Ecto neural progenitor cell (in vitro differentiated cells): ENCODE results near the gene HS3ST3B1.

Experiments used
- DNase-seq: peaks from one replicate; pipeline ENCODE4 v3.0.0-alpha.2; 2018; ENCODE audit warnings: low spot score

Gene HS3ST3B1

DNA sequence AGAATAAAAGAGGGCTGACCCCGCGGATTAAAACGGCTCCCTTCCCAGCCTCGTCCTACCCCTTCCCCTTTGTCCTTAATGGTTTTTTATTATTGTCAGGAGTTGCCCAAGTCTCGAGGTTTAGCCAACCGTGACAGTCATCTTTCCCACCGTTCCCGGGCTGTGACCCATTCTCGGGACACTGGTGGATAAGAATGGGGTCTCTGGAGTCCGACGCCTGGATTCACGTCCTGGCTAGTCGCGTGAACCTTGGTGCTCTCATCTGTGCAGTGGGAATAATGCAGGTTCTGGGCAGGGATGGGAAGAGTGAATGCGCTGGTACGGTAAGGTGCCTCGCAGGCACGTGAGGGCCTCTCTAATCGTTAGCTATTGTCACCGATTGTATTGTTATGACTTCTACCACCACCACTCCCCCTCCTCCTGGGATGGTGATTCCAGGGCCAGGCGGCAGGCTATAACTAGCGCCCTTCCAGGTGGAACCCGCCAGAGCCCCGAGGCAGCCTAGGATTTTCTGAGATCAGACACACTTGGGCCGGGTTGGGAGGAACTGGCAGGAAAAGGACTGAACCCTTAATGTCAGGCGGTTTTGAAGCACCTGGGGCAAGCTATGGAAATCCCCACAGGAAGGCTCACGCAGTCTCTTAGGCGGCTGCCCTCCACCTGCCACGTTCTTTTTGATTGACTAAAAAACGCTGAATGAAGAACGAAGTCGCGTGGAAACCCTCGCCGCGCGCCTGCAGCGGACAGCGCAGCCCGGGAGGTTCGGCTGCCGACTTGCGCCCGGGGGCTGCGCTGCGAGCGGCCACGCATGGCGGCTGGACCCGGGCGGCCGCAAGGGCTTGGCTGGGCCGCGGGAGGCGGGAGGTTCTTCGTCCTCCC, 2.7 kb downstream of the HS3ST3B1 start:
- peak; percentile 67 for DNase-seq

- peak; percentile 63 for DNase-seq
These were observed 3.4 kb downstream of the HS3ST3B1 start for GRCh38 chr17:14304222-14304772.

GRCh38 chr17:14304773-14305517, 4.1 kb downstream of the HS3ST3B1 start:
- DNase-seq = peak; percentile 58

- DNase-seq = peak; percentile 24
These were observed 5.1 kb downstream of the HS3ST3B1 start for GRCh38 chr17:14305785-14306496.

DNA sequence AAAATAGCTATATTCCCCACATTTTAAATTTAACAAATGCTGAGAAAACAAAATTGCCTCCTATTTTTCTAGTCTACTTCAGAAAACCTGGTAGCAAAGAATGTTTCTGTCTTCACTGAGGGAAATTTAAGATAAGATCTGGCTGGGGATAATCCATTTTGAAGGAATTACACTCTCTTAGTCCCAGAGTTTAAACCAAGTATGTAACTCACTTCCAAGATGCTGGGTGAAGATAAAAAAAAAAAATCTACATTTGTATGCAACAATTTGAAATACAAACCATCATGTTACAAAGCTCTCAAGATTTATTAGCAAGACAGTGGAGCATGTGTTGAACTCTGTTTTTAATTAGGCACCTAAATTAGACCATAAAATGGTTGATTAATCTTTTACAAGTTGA, 5.7 kb downstream of the HS3ST3B1 start:
- DNase-seq = no peak

GRCh38 chr17:14307560-14308024, 6.7 kb downstream of the HS3ST3B1 start:
- DNase-seq = no peak

- no peak for DNase-seq
These were observed 7.7 kb downstream of the HS3ST3B1 start for GRCh38 chr17:14308636-14308964.

DNA sequence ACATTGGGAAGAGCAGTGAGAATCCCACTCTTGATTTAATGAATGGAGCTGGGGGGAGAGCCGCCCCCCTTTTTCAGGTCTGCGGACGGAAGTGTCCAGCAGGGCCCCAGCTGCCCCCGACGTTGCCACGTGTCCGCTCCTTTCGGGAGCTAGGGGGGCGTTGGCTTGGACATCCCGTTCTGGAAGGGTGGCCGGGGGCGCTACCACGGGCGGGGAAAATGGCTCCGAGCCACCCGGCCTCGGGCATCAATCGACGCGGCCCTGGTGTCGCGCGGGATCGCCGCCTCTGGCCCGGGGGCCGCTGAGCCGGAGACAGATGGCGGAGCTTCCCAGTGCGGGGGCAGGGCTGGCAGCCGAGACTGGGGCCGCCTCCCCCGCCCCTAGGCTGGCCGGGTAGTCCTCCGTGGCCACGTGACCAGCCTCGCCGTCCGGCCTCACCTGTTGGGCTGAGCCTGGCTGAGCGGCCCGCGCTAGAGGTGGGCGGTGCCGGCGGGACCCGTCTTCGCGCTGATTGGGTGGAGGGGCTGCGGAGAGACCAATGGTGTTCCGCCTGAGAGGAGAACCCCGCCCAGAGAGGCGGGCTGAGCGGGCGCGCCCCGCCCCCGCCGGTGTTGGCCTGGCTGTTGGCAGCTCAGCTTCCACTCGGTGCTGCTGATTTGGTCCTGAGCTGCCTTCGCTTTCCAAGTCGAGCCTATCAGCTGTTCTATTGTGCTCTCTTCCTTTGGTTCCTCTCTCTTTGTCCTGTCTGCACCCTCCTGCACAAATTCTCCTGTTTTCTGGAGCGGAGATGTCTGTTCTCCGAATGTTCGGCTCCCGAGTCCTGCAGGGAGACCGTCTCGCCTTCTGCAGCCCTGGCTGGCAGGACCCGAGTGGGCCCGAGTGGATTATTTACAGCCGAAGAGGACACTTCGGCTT, 8.3 kb downstream of the HS3ST3B1 start:
- peak; percentile 100 for DNase-seq

GRCh38 chr17:14310101-14310500, 9.2 kb downstream of the HS3ST3B1 start:
- peak; percentile 59 for DNase-seq

- peak; percentile 46 for DNase-seq
These were observed 9.7 kb downstream of the HS3ST3B1 start for GRCh38 chr17:14310605-14311004.

GRCh38 chr17:14311186-14311705, 10.4 kb downstream of the HS3ST3B1 start:
- peak; percentile 28 for DNase-seq

DNA sequence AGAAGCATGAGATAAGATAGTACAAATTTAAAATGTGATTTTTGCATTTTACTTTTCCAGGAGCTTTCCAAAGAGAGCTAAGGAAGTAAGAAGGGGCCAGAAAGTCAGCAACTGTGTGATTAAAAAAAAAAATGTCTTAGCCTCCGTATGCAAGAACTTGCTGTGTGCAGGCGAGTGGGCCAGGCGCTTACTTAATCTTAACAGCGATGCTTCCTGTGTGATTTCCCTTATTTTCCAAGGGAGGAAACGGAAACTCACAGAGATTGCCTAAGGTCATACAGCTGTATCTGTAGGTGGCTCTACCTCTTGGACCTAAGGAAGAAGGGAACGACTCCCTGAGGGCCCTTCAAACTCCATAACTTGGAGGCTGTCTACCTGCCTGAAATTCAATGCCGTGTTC, 11.1 kb downstream of the HS3ST3B1 start:
- peak; percentile 15 for DNase-seq

GRCh38 chr17:14312522-14312921, 11.6 kb downstream of the HS3ST3B1 start:
- DNase-seq = peak; percentile 25

- peak; percentile 51 for DNase-seq
These were observed 15.4 kb downstream of the HS3ST3B1 start for GRCh38 chr17:14316126-14316832.

GRCh38 chr17:14317383-14317782, 16.5 kb downstream of the HS3ST3B1 start:
- no peak for DNase-seq

DNA sequence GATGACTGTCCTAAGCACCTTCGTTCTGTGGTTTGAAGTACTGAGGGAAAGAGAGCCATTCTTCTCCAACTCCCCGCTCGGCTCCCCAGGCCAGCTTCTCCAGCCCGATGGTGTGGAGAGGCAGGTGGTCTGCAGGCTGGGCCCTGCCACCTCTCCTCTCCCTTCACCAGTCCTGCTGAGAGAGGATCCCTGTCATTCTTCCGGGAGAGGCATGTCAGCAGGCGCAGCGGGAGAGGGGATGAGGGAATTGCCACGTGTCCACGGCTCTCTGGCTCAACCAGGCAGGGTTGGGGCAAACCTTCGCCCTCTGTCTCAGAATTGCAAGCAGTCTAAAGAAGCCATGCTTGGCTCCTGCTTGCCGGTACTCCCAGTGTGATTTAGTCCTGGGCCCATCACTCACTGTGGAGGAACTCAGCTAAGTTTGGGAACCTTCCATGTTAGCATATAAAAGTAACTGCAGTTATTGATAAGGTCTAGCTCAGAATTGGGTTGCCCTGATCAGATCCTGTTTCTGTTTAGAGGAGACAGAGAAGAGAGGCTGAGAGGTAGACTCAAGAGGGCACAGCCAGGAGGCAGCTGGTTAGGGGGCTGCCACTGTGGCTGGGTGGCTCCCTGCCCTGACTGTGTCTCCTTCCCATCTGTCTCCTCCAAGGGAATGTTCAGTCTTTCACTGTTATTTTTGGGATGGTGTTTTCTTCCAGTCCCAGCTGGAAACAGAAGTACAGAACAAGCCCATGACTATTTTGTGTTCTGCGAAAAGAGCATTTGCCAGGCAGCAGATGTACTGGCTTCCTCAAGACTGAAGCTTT, 17.4 kb downstream of the HS3ST3B1 start:
- no peak for DNase-seq

- no peak for DNase-seq
These were observed 18.0 kb downstream of the HS3ST3B1 start for GRCh38 chr17:14318918-14319205.

GRCh38 chr17:14320098-14320497, 19.2 kb downstream of the HS3ST3B1 start:
- DNase-seq = no peak

- no peak for DNase-seq
These were observed 20.0 kb downstream of the HS3ST3B1 start for GRCh38 chr17:14320734-14321475.
